Measurements from ENCODE around the gene ZSCAN20. TPM values are rescaled to one million over a fixed set of nuclear protein-coding genes. Genes with fewer than 3 reads are reported as not detected.

ZSCAN20 gene
- total and polyA plus RNA-seq, 12 donors: 0.84 to 12.7 (median 4.1) TPM

DNA sequence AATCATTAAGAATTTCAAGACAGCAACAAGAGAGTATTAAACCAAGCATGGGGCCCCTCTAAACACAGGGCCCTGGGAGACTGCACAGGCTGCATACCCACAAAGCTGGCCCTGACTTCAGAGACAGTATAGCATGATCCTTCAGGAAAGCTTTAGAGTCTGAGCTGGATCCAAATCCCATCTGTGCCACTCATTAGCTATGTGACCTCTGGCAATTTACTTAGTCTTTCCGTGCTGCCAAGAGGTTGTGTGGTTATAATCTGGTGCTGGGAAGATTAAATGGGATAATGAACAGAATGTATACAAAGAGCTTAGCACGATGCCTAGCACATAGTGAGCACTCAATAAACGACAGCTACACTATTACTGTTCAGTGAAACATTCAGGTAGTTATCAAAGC, 45.5 kb upstream of the ZSCAN20 start:
- H3K9me3 ChIP-seq (replicated peaks in 1 of 3): no peaks in the 10 kb centered on the region
- H3K36me3 ChIP-seq (replicated peaks in 1 of 2): no peaks in the 10 kb centered on the region
- peak overlapping the region in 1 of 4 donors; percentile 7 for H3K4me3 ChIP-seq
- 39 to 66% (median 50%) methylated on average over 3 of the region's 3 CpGs for WGBS, 4 donors
- H3K27ac ChIP-seq: peak overlapping the region in 3 of 5 donors; percentile 31 to 56 (median 35)
- H3K4me1 ChIP-seq (replicated peaks in 1 of 2): peaks cover 12 to 66% of the 10 kb centered on the region in 2 donors
- no peak for DNase-seq
- intact Hi-C loops (cut with DNase I): no loop called here
- TF ChIP-seq POLR2A (IDR thresholded peaks at IDR 0.05): no peak
- TF ChIP-seq, protein P1, sequence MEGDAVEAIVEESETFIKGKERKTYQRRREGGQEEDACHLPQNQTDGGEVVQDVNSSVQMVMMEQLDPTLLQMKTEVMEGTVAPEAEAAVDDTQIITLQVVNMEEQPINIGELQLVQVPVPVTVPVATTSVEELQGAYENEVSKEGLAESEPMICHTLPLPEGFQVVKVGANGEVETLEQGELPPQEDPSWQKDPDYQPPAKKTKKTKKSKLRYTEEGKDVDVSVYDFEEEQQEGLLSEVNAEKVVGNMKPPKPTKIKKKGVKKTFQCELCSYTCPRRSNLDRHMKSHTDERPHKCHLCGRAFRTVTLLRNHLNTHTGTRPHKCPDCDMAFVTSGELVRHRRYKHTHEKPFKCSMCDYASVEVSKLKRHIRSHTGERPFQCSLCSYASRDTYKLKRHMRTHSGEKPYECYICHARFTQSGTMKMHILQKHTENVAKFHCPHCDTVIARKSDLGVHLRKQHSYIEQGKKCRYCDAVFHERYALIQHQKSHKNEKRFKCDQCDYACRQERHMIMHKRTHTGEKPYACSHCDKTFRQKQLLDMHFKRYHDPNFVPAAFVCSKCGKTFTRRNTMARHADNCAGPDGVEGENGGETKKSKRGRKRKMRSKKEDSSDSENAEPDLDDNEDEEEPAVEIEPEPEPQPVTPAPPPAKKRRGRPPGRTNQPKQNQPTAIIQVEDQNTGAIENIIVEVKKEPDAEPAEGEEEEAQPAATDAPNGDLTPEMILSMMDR (IDR thresholded peaks at IDR 0.05): no peak
- no peaks in the 10 kb centered on the region for H3K27me3 ChIP-seq

DNA sequence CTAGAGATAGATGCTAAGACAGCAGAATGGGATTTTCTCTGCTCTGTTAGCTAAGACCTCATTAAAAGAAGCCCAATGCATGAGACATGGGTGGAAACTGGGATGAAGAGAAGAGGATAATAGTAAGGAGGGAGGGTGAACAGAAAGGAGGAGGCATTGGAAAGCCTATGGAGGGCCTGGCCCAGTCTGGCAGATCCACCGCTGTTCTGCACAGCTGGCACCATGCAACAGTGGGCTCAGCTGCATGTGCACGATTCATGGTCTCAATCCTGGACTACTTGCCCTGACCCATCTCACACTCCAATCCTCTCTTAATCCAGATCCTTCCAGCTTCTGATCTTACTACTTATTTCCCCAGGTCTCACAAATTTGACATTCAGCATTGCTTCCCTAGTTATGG, 43.8 kb upstream of the ZSCAN20 start:
- TF ChIP-seq, protein P1 (IDR thresholded peaks at IDR 0.05): no peak
- no peak for TF ChIP-seq POLR2A (IDR thresholded peaks at IDR 0.05)
- no peak for DNase-seq
- Histone ChIP-seq H3K9me3 (replicated peaks in 1 of 3) (no peaks in the 10 kb centered on the region), H3K27me3 (no peaks in the 10 kb centered on the region), H3K36me3 (replicated peaks in 1 of 2) (no peaks in the 10 kb centered on the region), H3K27ac (peak overlapping the region in 1 of 5 donors; percentile 6), H3K4me3 (peak overlapping the region in 1 of 4 donors; percentile 86), H3K4me1 (replicated peaks in 1 of 2) (peaks cover 22 to 73% of the 10 kb centered on the region in 2 donors)
- WGBS, 4 donors: 62 to 77% (median 68%) methylated on average over 2 of the region's 2 CpGs
- intact Hi-C loops (cut with DNase I): no loop called here

DNA sequence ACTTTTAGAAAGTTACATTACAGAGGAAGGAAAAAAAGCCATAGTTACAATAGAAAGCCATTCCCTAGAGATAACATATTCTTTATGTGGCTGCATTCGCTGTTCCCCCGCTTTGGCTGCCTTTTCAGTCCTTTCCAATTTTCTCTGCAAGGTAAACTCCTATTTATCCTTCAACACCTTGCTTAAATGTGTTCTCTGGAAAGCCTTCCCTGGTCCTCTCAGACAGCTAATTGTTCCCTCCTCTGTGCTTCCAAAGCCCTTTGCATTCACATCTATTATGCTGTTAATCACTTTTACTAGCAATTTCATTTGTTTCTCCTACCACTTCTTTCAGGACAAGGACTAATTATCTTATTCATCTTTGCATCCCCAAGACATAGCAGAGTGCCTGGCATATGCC, 43.1 kb upstream of the ZSCAN20 start:
- Histone ChIP-seq H3K4me3 (peak overlapping the region in 2 of 4 donors; percentile 77 to 86), H3K9me3 (replicated peaks in 1 of 3) (no peaks in the 10 kb centered on the region), H3K36me3 (replicated peaks in 1 of 2) (no peaks in the 10 kb centered on the region), H3K27me3 (no peaks in the 10 kb centered on the region), H3K4me1 (replicated peaks in 1 of 2) (peaks cover 25 to 73% of the 10 kb centered on the region in 2 donors), H3K27ac (no peak overlapping the region)
- 79 to 98% (median 89%) methylated on average over 2 of the region's 2 CpGs for WGBS, 4 donors
- TF ChIP-seq, protein P1 (IDR thresholded peaks at IDR 0.05): no peak
- no peak for TF ChIP-seq POLR2A (IDR thresholded peaks at IDR 0.05)
- intact Hi-C loops (cut with DNase I): no loop called here
- no peak for DNase-seq

DNA sequence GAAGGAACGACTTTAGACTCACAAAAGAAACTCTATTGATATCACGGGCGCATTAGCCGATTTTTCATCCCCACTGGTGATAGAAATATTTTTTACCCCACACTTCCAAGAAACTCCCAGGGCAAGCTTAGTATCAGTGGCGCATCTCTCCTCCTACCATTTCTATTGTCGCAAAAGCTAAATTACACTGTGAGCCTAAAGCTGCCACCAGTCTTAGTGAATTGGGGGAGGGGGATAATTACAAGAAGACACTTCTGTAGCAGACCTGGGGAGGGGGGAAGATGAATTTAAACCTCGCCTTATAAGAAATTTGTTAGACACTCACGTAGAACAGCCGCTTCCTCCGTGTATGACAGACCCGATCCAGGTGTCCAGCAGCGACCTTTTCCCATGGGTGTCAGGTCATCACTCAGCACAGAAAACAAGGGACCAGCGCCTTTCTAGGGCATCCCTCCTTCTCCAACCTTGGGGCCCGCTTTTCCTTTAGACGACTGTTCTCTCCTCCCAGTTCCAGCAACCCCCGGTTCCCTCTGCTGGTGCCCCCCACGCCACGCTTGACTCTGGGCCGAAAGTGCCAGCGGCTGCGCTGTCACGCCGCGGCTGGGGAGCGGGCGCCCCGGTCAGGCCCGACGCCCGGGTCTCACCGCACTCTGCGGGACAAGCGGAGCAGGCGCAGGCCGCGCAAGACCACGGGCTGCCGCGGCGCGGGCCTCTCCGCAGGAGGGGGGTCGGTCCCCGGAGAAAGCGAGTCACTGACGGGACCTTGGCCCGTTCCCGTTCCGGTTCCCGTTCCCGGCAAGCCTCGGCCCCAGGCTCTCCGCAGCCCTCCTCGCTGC, 42.4 kb upstream of the ZSCAN20 start:
- intact Hi-C loops (cut with DNase I): no loop called here
- H3K36me3 ChIP-seq (replicated peaks in 1 of 2): no peaks in the 10 kb centered on the region

More for the DNA sequence above, 42.4 kb upstream of the ZSCAN20 start:
- no peak for TF ChIP-seq POLR2A (IDR thresholded peaks at IDR 0.05)
- TF ChIP-seq, protein P1 (IDR thresholded peaks at IDR 0.05): peak in 1 of 6 experiments; percentile 37
- 6 to 16% (median 8%) methylated on average over 20 to 54 of the region's 54 CpGs for WGBS, 4 donors
- Histone ChIP-seq H3K4me3 (peak overlapping the region; percentile 12 to 86 (median 56)), H3K9me3 (replicated peaks in 1 of 3) (no peaks in the 10 kb centered on the region), H3K27ac (peak overlapping the region in 4 of 5 donors; percentile 32 to 93 (median 78)), H3K27me3 (no peaks in the 10 kb centered on the region), H3K4me1 (replicated peaks in 1 of 2) (peaks cover 21 to 73% of the 10 kb centered on the region in 2 donors)
- peak in 6 of 7 donors; percentile 47 to 66 (median 56) for DNase-seq
